Left lung (tissue), 10 donors: ENCODE measurements around the gene ULK1. TPM values are rescaled to one million over a fixed set of nuclear protein-coding genes. Genes with fewer than 3 reads are reported as not detected.

Experiments
- ATAC-seq: fragments of 200-7000 bp; cut with Tn5 transposase; one replicate; pipeline ENCODE4 v1.9.1; 2020; ENCODE audit warnings: moderate library complexity
- DNase-seq, 4 donors: peaks; one replicate each; pipeline ENCODE4 v3.0.0-alpha.2; 2013 to 2020
- H3K27ac ChIP-seq, 2 donors: fragments of 200-600 bp; sonication (generic) in 1 of 2; one replicate each; pipeline versions ENCODE4 v1.5.0 to v1.8.0; 2020 to 2021
- H3K27me3 ChIP-seq, 2 donors: fragments of 200-600 bp; sonication (generic) in 1 of 2; one replicate each; pipeline versions ENCODE4 v1.5.0 to v1.8.0; 2020 to 2021
- H3K36me3 ChIP-seq, 2 donors: fragments of 200-600 bp; sonication (generic) in 1 of 2; one replicate each; pipeline versions ENCODE4 v1.5.0 to v1.8.0; 2020 to 2021
- H3K4me1 ChIP-seq, 2 donors: fragments of 200-600 bp; one replicate each; pipeline ENCODE4 v1.8.0; 2021
- H3K4me3 ChIP-seq, 2 donors: fragments of 200-600 bp; sonication (generic) in 1 of 2; one replicate each; pipeline versions ENCODE4 v1.5.0 to v1.8.0; 2020 to 2021; ENCODE audit warnings: mild to moderate bottlenecking in 1 of 2
- H3K9me3 ChIP-seq, 2 donors: fragments of 200-600 bp; sonication (generic) in 1 of 2; one replicate each; pipeline versions ENCODE4 v1.5.0 to v1.8.0; 2020 to 2021
- CTCF ChIP-seq, 2 donors: fragments of 200-600 bp; sonication (generic) in 1 of 2; IDR thresholded peaks; one replicate each; pipeline versions ENCODE4 v1.5.0 to v1.8.0; 2021; ENCODE audit warnings: antibody characterized with exemption in 2 of 2
- intact Hi-C, 2 donors: fragments of 100-400 bp; cut with DNase I; formaldehyde crosslinking; loops; one replicate each; pipeline versions ENCODE4 v1.11.2 to v1.14.2; 2022
- polyA plus RNA-seq, 6 donors: library from polyadenylated mRNA; unstranded; fragments of 120-200 nt; gene quantifications; one replicate each; pipeline ENCODE4 v1.2.1, GENCODE V29; 2013; ENCODE audit not compliant: insufficient read length in 6 of 6
- total RNA-seq, 2 donors: library from RNA; stranded (reverse); fragmentation: NEBNext Ultra II Directional; extraction: Animal tissue kit (Norgen Biotek cat#: 25700); gene quantifications; one replicate each; pipeline ENCODE4 v1.2.1, GENCODE V29; 2021
- donor health status: DM: no; HTN: yes; CAD: no.
- donor health status: DM: no; HTN: no; CAD: no.

The ULK1 gene
- total and polyA plus RNA-seq, 8 donors = 21.6 to 38.7 (median 28.9) TPM

DNA sequence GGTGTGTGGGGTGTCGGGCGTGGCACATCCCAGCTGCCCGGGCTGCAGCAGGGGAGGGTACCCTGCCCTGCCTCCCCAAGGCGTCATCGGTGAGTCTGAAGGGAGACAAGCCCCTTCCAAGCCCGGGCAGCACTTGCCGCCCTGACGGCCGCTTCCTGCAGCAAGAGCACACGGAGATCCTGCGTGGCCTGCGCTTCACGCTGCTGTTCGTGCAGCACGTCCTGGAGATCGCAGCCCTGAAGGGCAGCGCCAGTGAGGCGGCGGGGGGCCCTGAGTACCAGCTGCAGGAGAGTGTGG is 24.6 kb downstream of the ULK1 start:
- no peak for TF ChIP-seq CTCF (IDR thresholded peaks at IDR 0.05)
- Histone ChIP-seq H3K4me3 (no peak overlapping the region), H3K9me3 (no peaks in the 10 kb centered on the region), H3K27me3 (no peaks in the 10 kb centered on the region), H3K4me1 (no peaks in the 10 kb centered on the region), H3K27ac (no peak overlapping the region), H3K36me3 (peaks cover 0 to 82% of the 10 kb centered on the region in 2 donors)
- DNase-seq (peak in 1 of 4 donors; percentile 60), ATAC-seq (no peak)
- intact Hi-C loops = no loop called here

- H3K4me1 ChIP-seq = peaks cover 0 to 4% of the 10 kb centered on the region in 2 donors
- intact Hi-C loops = no loop called here
- H3K36me3 ChIP-seq = peaks cover 0 to 77% of the 10 kb centered on the region in 2 donors
- H3K4me3 ChIP-seq = no peak overlapping the region
- no peaks in the 10 kb centered on the region for H3K9me3 ChIP-seq
- H3K27me3 ChIP-seq = no peaks in the 10 kb centered on the region
- ATAC-seq (no peak), DNase-seq (peak in 1 of 4 donors; percentile 70)
- no peak for TF ChIP-seq CTCF (IDR thresholded peaks at IDR 0.05)
- no peak overlapping the region for H3K27ac ChIP-seq
Measured at GRCh38 chr12:131919366-131920156, 25.1 kb downstream of the ULK1 start.

DNA sequence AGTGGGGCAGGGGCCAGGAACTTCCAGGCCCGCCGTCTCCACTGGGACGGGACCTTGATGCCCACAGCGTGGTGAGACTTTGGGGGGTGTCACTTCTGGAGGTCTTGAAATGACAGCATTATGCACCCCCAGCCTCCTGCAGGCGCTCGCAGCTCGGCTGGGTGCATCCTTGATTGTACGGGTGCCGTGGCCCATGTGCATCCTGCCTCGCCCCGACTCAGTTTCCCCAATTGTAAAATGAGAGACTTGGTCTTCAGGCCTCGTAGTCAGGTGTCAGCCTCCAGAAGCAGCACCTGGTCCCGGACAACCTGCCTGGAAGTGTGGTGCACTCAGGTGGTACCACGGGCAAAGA is 25.7 kb downstream of the ULK1 start:
- TF ChIP-seq CTCF (IDR thresholded peaks at IDR 0.05) = no peak
- Histone ChIP-seq H3K4me1 (peaks cover 0 to 6% of the 10 kb centered on the region in 2 donors), H3K36me3 (peaks cover 0 to 71% of the 10 kb centered on the region in 2 donors), H3K27ac (no peak overlapping the region), H3K27me3 (no peaks in the 10 kb centered on the region), H3K4me3 (no peak overlapping the region), H3K9me3 (no peaks in the 10 kb centered on the region)
- no peak for ATAC-seq
- no peak for DNase-seq
- intact Hi-C loops = no loop called here

DNA sequence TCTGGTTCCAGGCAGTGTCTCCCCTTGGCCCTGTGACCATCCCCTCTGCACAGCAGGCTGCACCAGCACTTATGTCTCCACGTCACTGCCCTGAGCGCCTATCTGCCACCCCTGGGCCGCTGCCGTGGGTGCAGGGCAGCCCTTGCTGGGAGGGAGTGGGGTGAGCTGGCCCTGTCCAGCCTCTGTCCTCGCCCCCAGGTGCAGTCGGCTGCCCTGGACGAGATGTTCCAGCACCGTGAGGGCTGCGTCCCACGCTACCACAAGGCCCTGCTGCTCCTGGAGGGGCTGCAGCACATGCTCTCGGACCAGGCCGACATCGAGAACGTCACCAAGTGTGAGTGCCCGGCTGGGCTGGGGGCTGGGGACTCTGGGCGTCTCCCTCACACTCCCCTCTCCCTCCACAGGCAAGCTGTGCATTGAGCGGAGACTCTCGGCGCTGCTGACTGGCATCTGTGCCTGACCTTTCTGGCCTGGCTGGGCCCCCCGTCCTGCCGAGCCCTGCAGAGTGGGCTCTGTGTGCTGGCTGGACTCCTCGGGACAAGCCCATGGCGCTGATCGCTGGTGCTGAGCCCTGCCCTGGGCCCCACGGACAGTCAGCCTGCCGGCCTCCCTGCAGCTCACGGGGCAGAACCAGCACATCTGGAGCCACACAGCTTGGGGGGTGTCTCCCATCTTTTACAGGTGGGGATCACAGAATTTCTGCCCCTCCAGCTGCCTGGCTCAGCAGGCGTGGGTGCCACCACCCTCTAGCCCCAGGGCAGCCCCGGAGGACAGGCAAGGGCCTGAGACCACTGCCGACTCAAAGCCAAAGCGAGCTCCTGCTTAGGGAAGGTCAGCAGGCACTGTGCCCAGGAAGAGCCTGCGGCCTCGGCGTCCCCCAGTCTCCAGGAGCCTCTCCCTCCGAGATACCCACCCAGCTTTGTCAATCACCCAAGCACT is 26.7 kb downstream of the ULK1 start:
- Histone ChIP-seq H3K27me3 (no peaks in the 10 kb centered on the region), H3K36me3 (peaks cover 0 to 60% of the 10 kb centered on the region in 2 donors), H3K9me3 (no peaks in the 10 kb centered on the region), H3K4me1 (peaks cover 0 to 6% of the 10 kb centered on the region in 2 donors), H3K4me3 (no peak overlapping the region), H3K27ac (no peak overlapping the region)
- ATAC-seq = no peak
- peak in 1 of 4 donors; percentile 71 for DNase-seq
- no peak for TF ChIP-seq CTCF (IDR thresholded peaks at IDR 0.05)
- intact Hi-C loops = no loop called here
